ENCODE measurements around the gene MEGF6. TPM values are rescaled to one million over a fixed set of nuclear protein-coding genes. Genes with fewer than 3 reads are reported as not detected.

Gene MEGF6
- total RNA-seq, 4 donors from 2014 or later = 4.1 to 27.1 (median 11.4) TPM

DNA sequence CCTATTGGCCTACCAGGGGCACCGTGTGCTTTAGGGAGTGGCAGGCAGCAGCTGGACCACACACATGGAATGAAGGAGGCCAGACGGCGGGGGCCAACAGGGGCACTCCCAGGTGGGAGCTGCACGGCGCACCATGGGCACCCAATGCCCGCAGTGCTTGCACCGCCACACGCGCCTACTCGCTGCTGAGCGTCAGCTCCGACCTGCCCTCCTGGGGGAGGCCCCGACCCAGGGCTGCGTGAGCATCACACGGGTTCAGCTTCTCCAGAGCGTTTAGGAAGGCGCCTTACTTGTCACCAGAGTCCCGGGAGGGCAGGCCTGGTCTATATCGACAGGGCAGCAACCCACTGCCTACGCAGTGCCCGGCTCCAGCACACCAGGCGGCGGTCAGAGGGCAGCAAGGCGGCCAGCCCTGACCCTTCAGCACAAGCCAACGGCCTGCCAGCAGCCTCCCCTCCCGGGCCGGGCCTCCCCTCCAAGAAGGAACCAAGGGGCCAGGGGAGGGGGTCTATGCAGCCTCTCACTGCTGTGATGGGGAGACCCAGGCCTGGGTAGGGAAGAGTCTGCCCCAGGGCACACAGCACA, 91.9 kb downstream of the MEGF6 start:
- 96% methylated on average over 15 of the region's 27 CpGs; no CpG with 5 or more reads in 1 of the 2 donors for WGBS, 2 donors (ENCODE audit: low coverage in 1 of 2)
- no peak for DNase-seq
- in situ Hi-C loops (cut with MboI; ENCODE audit: low pct_ligation_motif_present in 1 of 4, low pct_unique_long_range_greater_than_20kb in 1 of 4, low sequenced_read_pairs in 3 of 4) (no loop called here), intact Hi-C loops (cut with DNase I; ENCODE audit: low total_unique reads) (no loop called here)
- H3K4me1 ChIP-seq = no peaks in the 10 kb centered on the region
- no peaks in the 10 kb centered on the region for H3K9me3 ChIP-seq
- H3K4me3 ChIP-seq = no peak overlapping the region
- no peaks in the 10 kb centered on the region for H3K27me3 ChIP-seq
- H3K27ac ChIP-seq = no peak overlapping the region
- TF ChIP-seq EP300 (IDR thresholded peaks at IDR 0.05; ENCODE audit: low read depth) = no peak
- TF ChIP-seq POLR2AphosphoS5 (IDR thresholded peaks at IDR 0.05) = no peak
- TF ChIP-seq POLR2A (IDR thresholded peaks at IDR 0.05) = no peak
- TF ChIP-seq, protein P1, sequence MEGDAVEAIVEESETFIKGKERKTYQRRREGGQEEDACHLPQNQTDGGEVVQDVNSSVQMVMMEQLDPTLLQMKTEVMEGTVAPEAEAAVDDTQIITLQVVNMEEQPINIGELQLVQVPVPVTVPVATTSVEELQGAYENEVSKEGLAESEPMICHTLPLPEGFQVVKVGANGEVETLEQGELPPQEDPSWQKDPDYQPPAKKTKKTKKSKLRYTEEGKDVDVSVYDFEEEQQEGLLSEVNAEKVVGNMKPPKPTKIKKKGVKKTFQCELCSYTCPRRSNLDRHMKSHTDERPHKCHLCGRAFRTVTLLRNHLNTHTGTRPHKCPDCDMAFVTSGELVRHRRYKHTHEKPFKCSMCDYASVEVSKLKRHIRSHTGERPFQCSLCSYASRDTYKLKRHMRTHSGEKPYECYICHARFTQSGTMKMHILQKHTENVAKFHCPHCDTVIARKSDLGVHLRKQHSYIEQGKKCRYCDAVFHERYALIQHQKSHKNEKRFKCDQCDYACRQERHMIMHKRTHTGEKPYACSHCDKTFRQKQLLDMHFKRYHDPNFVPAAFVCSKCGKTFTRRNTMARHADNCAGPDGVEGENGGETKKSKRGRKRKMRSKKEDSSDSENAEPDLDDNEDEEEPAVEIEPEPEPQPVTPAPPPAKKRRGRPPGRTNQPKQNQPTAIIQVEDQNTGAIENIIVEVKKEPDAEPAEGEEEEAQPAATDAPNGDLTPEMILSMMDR (IDR thresholded peaks at IDR 0.05) = no peak
- H3K36me3 ChIP-seq = no peaks in the 10 kb centered on the region

- Histone ChIP-seq H3K27ac (no peak overlapping the region), H3K36me3 (no peaks in the 10 kb centered on the region), H3K27me3 (no peaks in the 10 kb centered on the region), H3K9me3 (no peaks in the 10 kb centered on the region), H3K4me3 (no peak overlapping the region), H3K4me1 (no peaks in the 10 kb centered on the region)
- DNase-seq = no peak
- 95% methylated on average over 7 of the region's 8 CpGs; no CpG with 5 or more reads in 1 of the 2 donors for WGBS, 2 donors (ENCODE audit: low coverage in 1 of 2)
- TF ChIP-seq, protein P1 (IDR thresholded peaks at IDR 0.05) = no peak
- TF ChIP-seq EP300 (IDR thresholded peaks at IDR 0.05; ENCODE audit: low read depth) (no peak), POLR2AphosphoS5 (IDR thresholded peaks at IDR 0.05) (no peak)
- intact Hi-C loops (cut with DNase I; ENCODE audit: low total_unique reads) (no loop called here), in situ Hi-C loops (cut with MboI; ENCODE audit: low pct_ligation_motif_present in 1 of 4, low pct_unique_long_range_greater_than_20kb in 1 of 4, low sequenced_read_pairs in 3 of 4) (no loop called here)
Measured at GRCh38 chr1:3518756-3519155, 92.6 kb downstream of the MEGF6 start.

DNA sequence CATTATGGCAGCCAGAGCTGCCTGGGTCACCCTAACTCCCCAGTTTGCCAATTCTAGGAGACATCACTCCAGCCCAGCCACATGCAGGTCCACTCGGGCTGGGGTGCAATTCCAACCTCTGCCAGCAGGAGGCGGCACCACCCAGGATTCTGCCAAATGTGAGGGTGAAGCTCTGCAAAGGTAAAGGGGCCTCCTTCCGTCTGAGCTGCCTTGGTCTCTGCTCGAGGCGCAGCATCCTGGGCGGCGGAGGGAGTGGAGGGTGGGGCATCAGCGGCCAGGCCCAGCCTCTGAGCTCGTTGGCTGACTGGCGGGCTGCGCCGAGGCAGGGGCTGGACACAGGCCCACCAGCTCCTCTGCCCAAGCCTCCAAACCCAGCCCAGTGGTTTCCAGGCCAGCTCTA, 93.1 kb downstream of the MEGF6 start:
- intact Hi-C loops (cut with DNase I; ENCODE audit: low total_unique reads) = no loop called here
- WGBS, 2 donors (ENCODE audit: low coverage in 1 of 2) = 87% methylated on average over 12 of the region's 12 CpGs; no CpG with 5 or more reads in 1 of the 2 donors
- Histone ChIP-seq H3K9me3 (no peaks in the 10 kb centered on the region), H3K4me1 (no peaks in the 10 kb centered on the region), H3K36me3 (no peaks in the 10 kb centered on the region), H3K27me3 (no peaks in the 10 kb centered on the region), H3K4me3 (no peak overlapping the region), H3K27ac (no peak overlapping the region)
- no peak for DNase-seq
- no peak for TF ChIP-seq POLR2A (IDR thresholded peaks at IDR 0.05)
- TF ChIP-seq, protein P1 (IDR thresholded peaks at IDR 0.05) = peak; percentile 19 to 56 (median 44)
- in situ Hi-C loops (cut with MboI; ENCODE audit: low pct_ligation_motif_present in 1 of 4, low pct_unique_long_range_greater_than_20kb in 1 of 4, low sequenced_read_pairs in 3 of 4) = no loop called here

DNA sequence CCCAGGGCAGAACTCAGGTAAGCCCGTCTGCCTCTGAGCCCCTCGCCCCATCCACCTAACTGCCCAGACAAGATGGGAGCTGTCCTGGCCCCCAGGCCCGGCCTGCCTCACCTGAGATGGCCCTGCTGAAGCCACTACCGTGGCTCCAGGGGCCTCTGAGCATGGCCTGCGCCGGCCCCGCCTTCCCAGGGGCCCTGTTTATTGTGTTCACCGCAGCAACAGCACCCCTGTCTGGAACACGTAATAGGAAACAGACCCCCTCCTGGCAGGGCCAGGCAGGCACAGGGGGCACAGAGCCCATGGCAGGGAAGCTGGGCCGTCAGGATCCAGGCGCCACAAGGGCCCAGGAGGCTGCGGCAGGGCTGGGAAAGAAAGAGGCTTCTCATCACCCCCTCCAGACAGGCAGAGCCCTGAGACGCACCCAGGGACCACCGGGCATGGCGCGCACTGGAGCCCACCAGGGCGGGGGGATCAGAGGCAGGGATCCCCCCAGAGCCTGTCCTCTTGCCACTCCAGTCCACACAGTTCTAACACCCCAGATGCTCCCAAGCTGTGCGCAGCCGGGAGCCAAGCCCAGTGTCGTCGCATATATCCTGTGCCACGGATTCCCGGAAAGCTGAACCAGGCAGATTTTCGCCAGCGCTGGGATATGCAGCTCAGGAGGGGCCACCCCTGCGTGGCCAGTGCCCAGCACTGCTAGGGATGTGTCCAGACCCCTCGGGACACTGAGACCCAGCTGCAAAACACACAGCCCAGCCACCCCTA, 94.2 kb downstream of the MEGF6 start:
- no peak overlapping the region for H3K27ac ChIP-seq
- H3K27me3 ChIP-seq = no peaks in the 10 kb centered on the region
- H3K9me3 ChIP-seq = no peaks in the 10 kb centered on the region
- H3K4me1 ChIP-seq = no peaks in the 10 kb centered on the region
- no peak overlapping the region for H3K4me3 ChIP-seq
- WGBS, 2 donors (ENCODE audit: low coverage in 1 of 2) = 80% methylated on average over 22 of the region's 27 CpGs; no CpG with 5 or more reads in 1 of the 2 donors
- no peaks in the 10 kb centered on the region for H3K36me3 ChIP-seq
- no peak for DNase-seq
- intact Hi-C loops (cut with DNase I; ENCODE audit: low total_unique reads) = no loop called here
- no peak for TF ChIP-seq POLR2A (IDR thresholded peaks at IDR 0.05)
- TF ChIP-seq, protein P1 (IDR thresholded peaks at IDR 0.05) = no peak
- TF ChIP-seq EP300 (IDR thresholded peaks at IDR 0.05; ENCODE audit: low read depth) = no peak
- no peak for TF ChIP-seq POLR2AphosphoS5 (IDR thresholded peaks at IDR 0.05)
- in situ Hi-C loops (cut with MboI; ENCODE audit: low pct_ligation_motif_present in 1 of 4, low pct_unique_long_range_greater_than_20kb in 1 of 4, low sequenced_read_pairs in 3 of 4) = no loop called here
